ENCODE results near the gene CD3G.

Gene CD3G

GRCh38 chr11:118343981-118344515 is at the start of gene CD3G:
TSS of gene CD3G (plus strand) at chr11:118344344. CDS start at chr11:118344424, 80 bp downstream.
- no peak for TF ChIP-seq CTCF (IDR thresholded peaks at IDR 0.05; ENCODE audit: insufficient read depth, missing control alignments)
- DNase-seq (ENCODE audit: insufficient read length, low spot score) = no peak
- no peak for FAIRE-seq

GRCh38 chr11:118295199-118295598 is 48.9 kb upstream of the CD3G start:
- FAIRE-seq (no peak), DNase-seq (ENCODE audit: insufficient read length, low spot score) (no peak)
- TF ChIP-seq CTCF (IDR thresholded peaks at IDR 0.05; ENCODE audit: insufficient read depth, missing control alignments) = no peak

GRCh38 chr11:118295815-118296454 is 48.2 kb upstream of the CD3G start:
- FAIRE-seq (no peak), DNase-seq (ENCODE audit: insufficient read length, low spot score) (no peak)
- peak; percentile 61 for TF ChIP-seq CTCF (IDR thresholded peaks at IDR 0.05; ENCODE audit: insufficient read depth, missing control alignments)

- DNase-seq (ENCODE audit: insufficient read length, low spot score) = no peak
These were observed 42.4 kb upstream of the CD3G start for GRCh38 chr11:118301600-118302195.

GRCh38 chr11:118304227-118304567 is 39.9 kb upstream of the CD3G start:
- no peak for TF ChIP-seq CTCF (IDR thresholded peaks at IDR 0.05; ENCODE audit: insufficient read depth, missing control alignments)
- FAIRE-seq (no peak), DNase-seq (ENCODE audit: insufficient read length, low spot score) (no peak)

More at GRCh38 chr11:118301600-118302195, 42.4 kb upstream of the CD3G start:
- no peak for TF ChIP-seq CTCF (IDR thresholded peaks at IDR 0.05; ENCODE audit: insufficient read depth, missing control alignments)
- FAIRE-seq = no peak

GRCh38 chr11:118304568-118305248 is 39.4 kb upstream of the CD3G start, which contains the start of gene CD3E:
TSS of gene CD3E (plus strand) at chr11:118304730. CDS start at chr11:118304953, 223 bp downstream.
- no peak for TF ChIP-seq CTCF (IDR thresholded peaks at IDR 0.05; ENCODE audit: insufficient read depth, missing control alignments)
- DNase-seq (ENCODE audit: insufficient read length, low spot score) (no peak), FAIRE-seq (no peak)

Data from D721Med (cell line).